ENCODE measurements around the gene COL15A1. TPM values are rescaled to one million over a fixed set of nuclear protein-coding genes. Genes with fewer than 3 reads are reported as not detected.

COL15A1 gene
- total RNA-seq, 4 donors from 2014 or later, result 8.0 to 15.2 (median 12.8) TPM

DNA sequence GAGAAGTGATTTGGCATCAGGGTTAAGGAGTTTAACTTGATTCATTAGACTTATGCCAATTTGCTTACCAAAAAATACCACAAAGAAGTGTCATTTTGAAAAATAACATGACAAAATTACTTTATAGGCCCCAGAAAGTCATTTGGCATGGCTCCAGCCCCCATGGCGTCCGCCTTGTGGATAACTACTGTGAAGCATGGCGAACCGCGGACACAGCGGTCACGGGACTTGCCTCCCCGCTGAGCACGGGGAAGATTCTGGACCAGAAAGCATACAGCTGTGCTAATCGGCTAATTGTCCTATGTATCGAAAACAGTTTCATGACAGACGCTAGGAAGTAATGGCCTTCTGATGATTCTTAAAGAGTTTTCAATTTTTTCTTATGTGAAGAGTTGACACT, 125.8 kb downstream of the COL15A1 start:
- intact Hi-C loops (cut with DNase I), result no loop called here
- WGBS, 2 donors, result 95 to 97% methylated on average over 12 of the region's 12 CpGs
- Histone ChIP-seq H3K27ac (no peak overlapping the region), H3K27me3 (no peaks in the 10 kb centered on the region), H3K4me3 (replicated peaks in 1 of 3) (no peak overlapping the region), H3K4me1 (no peaks in the 10 kb centered on the region), H3K9me3 (no peaks in the 10 kb centered on the region), H3K36me3 (no peaks in the 10 kb centered on the region)
- TF ChIP-seq, protein P1, sequence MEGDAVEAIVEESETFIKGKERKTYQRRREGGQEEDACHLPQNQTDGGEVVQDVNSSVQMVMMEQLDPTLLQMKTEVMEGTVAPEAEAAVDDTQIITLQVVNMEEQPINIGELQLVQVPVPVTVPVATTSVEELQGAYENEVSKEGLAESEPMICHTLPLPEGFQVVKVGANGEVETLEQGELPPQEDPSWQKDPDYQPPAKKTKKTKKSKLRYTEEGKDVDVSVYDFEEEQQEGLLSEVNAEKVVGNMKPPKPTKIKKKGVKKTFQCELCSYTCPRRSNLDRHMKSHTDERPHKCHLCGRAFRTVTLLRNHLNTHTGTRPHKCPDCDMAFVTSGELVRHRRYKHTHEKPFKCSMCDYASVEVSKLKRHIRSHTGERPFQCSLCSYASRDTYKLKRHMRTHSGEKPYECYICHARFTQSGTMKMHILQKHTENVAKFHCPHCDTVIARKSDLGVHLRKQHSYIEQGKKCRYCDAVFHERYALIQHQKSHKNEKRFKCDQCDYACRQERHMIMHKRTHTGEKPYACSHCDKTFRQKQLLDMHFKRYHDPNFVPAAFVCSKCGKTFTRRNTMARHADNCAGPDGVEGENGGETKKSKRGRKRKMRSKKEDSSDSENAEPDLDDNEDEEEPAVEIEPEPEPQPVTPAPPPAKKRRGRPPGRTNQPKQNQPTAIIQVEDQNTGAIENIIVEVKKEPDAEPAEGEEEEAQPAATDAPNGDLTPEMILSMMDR (IDR thresholded peaks at IDR 0.05), result no peak
- no peak for TF ChIP-seq POLR2A (IDR thresholded peaks at IDR 0.05)
- DNase-seq, result no peak

DNA sequence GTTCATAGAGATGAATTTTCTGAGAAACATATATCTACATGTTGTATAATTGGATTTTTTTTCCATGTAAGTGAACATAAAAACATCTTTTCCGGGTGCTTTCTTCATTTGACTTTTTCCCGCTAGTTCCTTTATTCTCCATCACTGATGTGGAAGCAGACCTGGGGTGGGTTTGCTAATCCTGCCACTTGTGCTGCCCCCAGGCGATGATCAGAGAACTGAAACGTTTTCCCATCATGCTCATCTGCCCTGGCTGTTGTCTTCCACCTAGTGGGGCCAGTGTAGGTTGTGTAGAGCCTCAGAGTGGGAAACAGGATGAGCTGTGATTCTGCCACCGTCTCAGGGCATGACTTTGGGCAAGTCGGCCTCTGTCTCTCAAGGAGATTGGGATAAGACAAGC, 127.0 kb downstream of the COL15A1 start:
- intact Hi-C loops (cut with DNase I), result no loop called here
- no peak for TF ChIP-seq POLR2A (IDR thresholded peaks at IDR 0.05)
- TF ChIP-seq, protein P1 (IDR thresholded peaks at IDR 0.05), result no peak

DNA sequence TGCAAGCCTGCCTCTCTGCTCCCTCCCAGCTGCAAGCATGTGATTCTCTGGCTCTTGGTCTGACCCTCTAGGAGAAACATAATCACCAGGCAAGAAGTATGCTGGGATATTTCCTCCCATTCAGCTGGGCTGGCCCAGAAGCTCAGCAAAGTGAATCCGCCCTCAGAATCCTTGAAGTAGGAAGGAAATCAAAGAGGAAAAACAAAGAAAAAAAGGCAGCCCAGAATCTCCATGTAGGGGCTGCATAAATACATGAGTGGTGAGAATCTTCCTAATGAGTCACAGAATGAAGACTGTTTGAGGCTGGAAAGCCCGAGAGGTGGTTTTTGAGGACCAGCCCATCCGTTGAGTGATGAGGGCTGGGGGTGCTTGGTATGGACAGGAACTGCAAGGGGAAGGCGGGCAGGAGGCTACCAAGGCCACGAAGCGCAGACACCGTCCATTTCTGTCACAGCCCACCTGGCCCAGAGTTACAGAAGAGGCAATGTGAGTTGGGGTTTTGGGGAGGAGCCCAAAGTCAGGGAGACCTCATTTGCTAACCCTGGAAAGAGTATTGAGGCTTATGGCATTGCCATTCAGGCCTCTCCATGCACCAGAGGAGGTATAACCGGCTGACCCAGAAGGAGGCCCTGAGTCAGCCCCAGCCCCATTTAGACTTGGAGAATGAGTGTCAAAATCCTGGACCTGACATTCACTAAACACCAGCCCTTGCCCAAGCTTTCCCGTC, 127.8 kb downstream of the COL15A1 start:
- no peak overlapping the region for H3K4me3 ChIP-seq (replicated peaks in 1 of 3)
- H3K36me3 ChIP-seq, result no peaks in the 10 kb centered on the region
- no peaks in the 10 kb centered on the region for H3K4me1 ChIP-seq
- no peak for TF ChIP-seq POLR2A (IDR thresholded peaks at IDR 0.05)
- intact Hi-C loops (cut with DNase I), result no loop called here
- H3K27me3 ChIP-seq, result no peaks in the 10 kb centered on the region
- no peaks in the 10 kb centered on the region for H3K9me3 ChIP-seq
- DNase-seq, result no peak
- 84 to 86% methylated on average over 8 to 9 of the region's 9 CpGs for WGBS, 2 donors
- no peak overlapping the region for H3K27ac ChIP-seq

More for the DNA sequence above, 127.0 kb downstream of the COL15A1 start:
- no peak for DNase-seq
- Histone ChIP-seq H3K9me3 (no peaks in the 10 kb centered on the region), H3K4me1 (no peaks in the 10 kb centered on the region), H3K36me3 (no peaks in the 10 kb centered on the region), H3K27ac (no peak overlapping the region), H3K27me3 (no peaks in the 10 kb centered on the region), H3K4me3 (replicated peaks in 1 of 3) (no peak overlapping the region)
- WGBS, 2 donors, result 82% methylated on average over 6 of the region's 6 CpGs

DNA sequence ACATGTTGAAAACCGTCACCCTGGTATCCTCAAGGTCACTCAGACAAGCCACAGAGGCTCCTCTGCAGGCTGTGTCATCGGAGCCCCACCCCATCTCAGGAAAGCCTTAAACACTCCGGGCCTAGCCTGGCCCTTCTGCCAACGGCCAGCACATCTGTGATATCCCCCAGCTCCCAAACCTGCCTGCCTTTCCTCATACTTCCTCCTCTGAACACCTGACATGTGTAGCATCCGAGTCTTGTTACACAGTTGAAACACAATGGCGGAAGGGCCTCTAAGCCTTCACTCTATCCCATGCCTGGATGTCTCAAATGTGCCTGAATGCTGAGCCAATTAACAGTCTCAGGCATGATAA, 128.3 kb downstream of the COL15A1 start:
- Histone ChIP-seq H3K4me3 (replicated peaks in 1 of 3) (no peak overlapping the region), H3K9me3 (no peaks in the 10 kb centered on the region), H3K36me3 (no peaks in the 10 kb centered on the region), H3K4me1 (no peaks in the 10 kb centered on the region), H3K27ac (no peak overlapping the region), H3K27me3 (no peaks in the 10 kb centered on the region)
- no peak for DNase-seq
- intact Hi-C loops (cut with DNase I), result no loop called here
- TF ChIP-seq, protein P1 (IDR thresholded peaks at IDR 0.05), result no peak
- no peak for TF ChIP-seq POLR2A (IDR thresholded peaks at IDR 0.05)
- WGBS, 2 donors, result 85 to 91% methylated on average over 6 of the region's 6 CpGs

DNA sequence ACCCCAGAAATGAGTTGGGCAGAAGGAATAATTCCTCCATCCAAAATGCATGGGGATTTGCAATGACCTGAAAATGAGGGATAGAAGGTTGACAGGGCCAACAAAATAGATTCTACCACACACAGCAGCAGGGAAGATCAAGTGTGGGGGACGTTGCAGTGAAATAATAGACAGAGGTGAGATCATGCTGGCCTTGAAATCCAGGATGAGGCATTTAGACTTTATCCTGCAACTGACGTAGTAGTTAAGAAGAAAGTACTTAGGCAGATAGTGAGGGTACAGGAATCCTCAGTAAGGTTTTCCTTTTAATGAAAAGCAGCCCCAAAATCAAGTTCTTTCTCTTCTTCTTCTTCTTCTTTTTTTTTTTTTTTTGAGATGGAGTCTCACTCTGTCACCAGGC, 129.6 kb downstream of the COL15A1 start:
- 68 to 82% methylated on average over 2 of the region's 2 CpGs for WGBS, 2 donors
- H3K36me3 ChIP-seq, result no peaks in the 10 kb centered on the region
- H3K9me3 ChIP-seq, result no peaks in the 10 kb centered on the region
- DNase-seq, result no peak
- TF ChIP-seq, protein P1 (IDR thresholded peaks at IDR 0.05), result no peak
- no peak for TF ChIP-seq POLR2A (IDR thresholded peaks at IDR 0.05)
- H3K4me3 ChIP-seq (replicated peaks in 1 of 3), result no peak overlapping the region
- intact Hi-C loops (cut with DNase I), result no loop called here
- no peak overlapping the region for H3K27ac ChIP-seq
- H3K4me1 ChIP-seq, result no peaks in the 10 kb centered on the region
- H3K27me3 ChIP-seq, result no peaks in the 10 kb centered on the region
